ENCODE data around the gene GOLGA3.

DNA sequence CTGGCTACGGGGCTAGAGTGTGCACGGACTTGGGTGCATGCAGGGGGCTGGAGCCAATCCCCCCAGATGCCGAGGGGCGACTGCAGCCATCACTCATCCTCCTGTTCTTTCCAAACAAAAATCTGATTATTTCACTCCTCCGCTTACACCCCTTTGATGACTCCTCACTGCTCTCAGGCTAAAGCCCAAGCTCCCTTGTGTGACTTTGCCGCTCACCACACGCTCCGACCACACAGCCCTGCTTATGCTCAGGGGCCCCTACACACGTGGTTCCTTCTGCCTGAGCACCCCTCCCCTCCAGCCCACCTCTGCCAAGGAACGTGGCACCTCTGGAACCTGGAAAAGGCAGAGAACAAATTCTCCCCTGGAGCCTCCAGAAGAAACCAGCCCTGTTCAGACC, 45.1 kb upstream of the GOLGA3 start:
- TF ChIP-seq CTCF (IDR thresholded peaks at IDR 0.05) = no peak
- no peak for TF ChIP-seq POLR2A (IDR thresholded peaks at IDR 0.05)
